ENCODE data around the gene AP4B1. TPM values are rescaled to one million over a fixed set of nuclear protein-coding genes. Genes with fewer than 3 reads are reported as not detected.
A peak's percentile ranks its signal among the peaks of the same experiment; 100 is the strongest.

AP4B1 gene
- total RNA-seq, 4 donors from 2014 or later: 5.3 to 19.1 (median 5.9) TPM

DNA sequence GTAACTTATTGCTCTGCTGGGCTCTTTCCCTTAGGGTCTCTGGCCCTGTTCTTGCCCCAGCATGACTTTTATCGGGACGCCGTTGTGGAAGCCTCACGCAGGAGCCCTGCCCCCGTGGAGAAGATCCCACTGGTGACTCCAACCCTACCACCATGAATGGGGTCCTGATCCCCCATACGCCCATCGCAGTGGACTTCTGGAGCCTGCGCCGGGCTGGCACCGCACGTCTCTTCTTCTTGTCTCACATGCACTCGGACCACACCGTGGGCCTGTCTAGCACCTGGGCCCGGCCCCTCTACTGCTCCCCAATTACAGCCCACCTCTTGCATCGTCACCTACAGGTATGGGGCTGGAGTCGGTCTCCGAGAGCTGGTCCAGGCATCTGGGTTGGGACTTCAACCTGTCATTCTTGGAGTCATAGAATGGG, 849 bp upstream of the AP4B1 start:
- WGBS, 2 donors: 0% methylated on average over 17 of the region's 17 CpGs
- no peak for DNase-seq (ENCODE audit: low spot score in 2 of 2)
- H3K4me3 ChIP-seq (ENCODE audit: low read depth, poor library complexity, severe bottlenecking): peak overlapping the region; percentile 44
- TF ChIP-seq CTCF (IDR thresholded peaks at IDR 0.05): no peak
- no peak for TF ChIP-seq POLR2A (IDR thresholded peaks at IDR 0.05)
- intact Hi-C loops (cut with DNase I; ENCODE audit: low total_unique reads): loop anchor here (10.0 kb wide), 1 partner anchor 71 kb away; no protein-coding TSS in a partner anchor

DNA sequence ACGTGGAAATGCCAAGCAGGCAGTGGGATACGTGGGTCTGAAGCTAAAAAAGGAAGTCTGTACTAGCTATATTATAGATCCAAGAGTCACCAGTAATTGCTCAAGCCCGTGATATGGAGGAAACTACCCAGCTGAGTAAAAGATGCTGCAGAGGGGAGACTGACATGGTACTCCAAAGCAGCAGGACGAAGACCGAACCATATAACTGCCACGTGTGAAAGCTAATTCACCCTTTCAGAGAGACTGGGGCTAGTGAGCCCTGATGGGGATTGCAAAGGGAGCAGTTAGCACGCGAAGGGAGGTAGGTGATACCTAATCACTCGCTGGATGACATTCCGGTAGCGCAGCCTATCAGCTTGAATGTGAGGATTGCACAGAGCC, 316 bp downstream of the AP4B1 start:
- 0 to 1% methylated on average over 11 of the region's 11 CpGs for WGBS, 2 donors
- no peak for DNase-seq (ENCODE audit: low spot score in 2 of 2)
- TF ChIP-seq CTCF (IDR thresholded peaks at IDR 0.05) (no peak), POLR2A (IDR thresholded peaks at IDR 0.05) (no peak)
- H3K4me3 ChIP-seq (ENCODE audit: low read depth, poor library complexity, severe bottlenecking): peak overlapping the region; percentile 58
- intact Hi-C loops (cut with DNase I; ENCODE audit: low total_unique reads): loop anchor here (10.0 kb wide), 1 partner anchor 69 kb away; no protein-coding TSS in a partner anchor

DNA sequence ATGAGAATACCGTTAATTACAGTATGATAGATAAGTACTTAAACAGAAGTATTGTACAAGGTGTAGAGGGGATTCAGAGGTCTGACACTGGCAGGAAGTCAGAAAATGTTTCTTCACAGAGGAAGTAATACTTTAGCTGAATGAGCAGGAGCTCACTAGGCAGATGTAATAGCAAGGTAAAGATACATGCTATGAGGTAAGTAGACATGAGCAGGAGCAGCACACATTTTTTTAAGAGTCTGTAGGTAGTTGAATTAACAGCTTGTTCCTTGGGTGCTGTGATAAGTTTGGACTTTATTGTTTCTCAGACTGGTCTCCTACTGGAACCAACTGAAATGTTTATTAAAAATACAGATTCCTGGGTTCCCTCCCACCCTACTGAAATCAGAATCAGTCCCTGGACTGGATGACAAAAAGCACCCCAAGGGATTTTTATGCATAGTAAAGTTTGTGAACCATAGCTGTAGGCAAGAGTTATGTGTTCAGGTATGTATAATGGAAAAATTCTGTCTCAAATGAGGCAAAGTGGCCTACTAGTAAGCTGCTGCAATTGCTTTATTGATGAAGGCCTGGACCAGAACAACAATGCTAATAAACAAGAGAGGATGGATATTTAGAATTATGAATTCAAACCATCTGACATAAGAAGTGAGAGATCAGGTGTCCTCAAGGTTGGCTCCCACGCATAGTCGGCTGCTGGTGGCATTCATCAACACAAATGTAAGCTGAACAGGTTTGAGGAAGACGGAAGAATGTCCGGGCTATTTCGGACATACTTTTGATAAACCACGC, 902 bp downstream of the AP4B1 start:
- TF ChIP-seq CTCF (IDR thresholded peaks at IDR 0.05) (no peak), POLR2A (IDR thresholded peaks at IDR 0.05) (no peak)
- no peak overlapping the region for H3K4me3 ChIP-seq (ENCODE audit: low read depth, poor library complexity, severe bottlenecking)
- intact Hi-C loops (cut with DNase I; ENCODE audit: low total_unique reads): loop anchor here (10.0 kb wide), 1 partner anchor 69 kb away; no protein-coding TSS in a partner anchor
- no peak for DNase-seq (ENCODE audit: low spot score in 2 of 2)
- 24 to 27% methylated on average over 7 of the region's 7 CpGs for WGBS, 2 donors

DNA sequence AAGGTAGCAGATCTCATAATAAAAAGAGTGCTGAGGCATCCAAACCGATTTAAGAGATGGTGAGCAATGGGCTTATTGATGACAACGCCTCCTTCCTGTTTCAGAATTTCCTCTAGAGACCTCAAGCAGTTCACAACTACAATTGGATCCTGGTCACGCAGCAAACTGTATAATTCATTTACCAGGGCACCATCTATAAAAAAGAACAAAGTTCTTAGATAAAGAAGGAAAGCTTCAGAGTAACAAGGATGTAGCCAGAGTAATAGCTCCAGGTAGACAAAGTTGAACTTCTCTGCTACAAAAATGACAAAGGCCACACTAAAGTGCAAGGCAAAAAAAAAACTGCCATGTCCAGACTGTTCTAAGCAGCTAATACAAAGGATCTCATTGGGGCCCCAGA, 3.4 kb downstream of the AP4B1 start:
- no peak for DNase-seq (ENCODE audit: low spot score in 2 of 2)
- no peak for TF ChIP-seq POLR2A (IDR thresholded peaks at IDR 0.05)
- no peak for TF ChIP-seq CTCF (IDR thresholded peaks at IDR 0.05)
- 58 to 72% methylated on average over 3 of the region's 3 CpGs for WGBS, 2 donors
- intact Hi-C loops (cut with DNase I; ENCODE audit: low total_unique reads): loop anchor here (10.0 kb wide), 1 partner anchor 66 kb away; no protein-coding TSS in a partner anchor
- H3K4me3 ChIP-seq (ENCODE audit: low read depth, poor library complexity, severe bottlenecking): no peak overlapping the region

DNA sequence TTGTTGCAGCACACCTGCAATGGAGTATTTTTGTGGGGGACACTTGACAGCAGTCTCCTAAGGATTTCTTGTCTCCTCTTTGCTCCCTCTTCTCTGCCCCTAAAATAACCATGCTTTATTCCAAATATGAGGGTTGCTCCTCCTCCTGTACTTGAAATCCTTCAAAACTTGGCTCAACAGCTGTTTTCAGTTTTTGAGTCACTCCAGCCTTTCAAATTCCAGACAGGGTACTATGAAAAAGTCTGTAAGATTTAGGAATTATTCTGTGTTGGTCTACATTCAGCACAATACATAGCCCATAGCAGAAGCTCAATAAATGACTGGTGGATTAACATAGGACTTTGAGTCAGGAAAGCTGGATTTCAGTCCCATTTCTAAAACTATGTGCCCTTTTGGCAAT, 5.5 kb downstream of the AP4B1 start:
- DNase-seq (ENCODE audit: low spot score in 2 of 2): no peak
- H3K4me3 ChIP-seq (ENCODE audit: low read depth, poor library complexity, severe bottlenecking): no peak overlapping the region
- intact Hi-C loops (cut with DNase I; ENCODE audit: low total_unique reads): no loop called here
- TF ChIP-seq POLR2A (IDR thresholded peaks at IDR 0.05) (no peak), CTCF (IDR thresholded peaks at IDR 0.05) (no peak)

Data from lower leg skin (tissue), 4 donors.